NCI-H226 (cell line): ENCODE results near the gene MSI2.
A peak's percentile ranks its signal among the peaks of the same experiment; 100 is the strongest.
"Not testable (repeated sequence)": the region's sequence is repeated elsewhere in the genome, so short reads cannot be mapped to it uniquely, and the experiment has no call there.

ENCODE experiments used
- DNase-seq: peaks from one replicate; pipeline ENCODE4 v3.0.0-alpha.2; 2015

The MSI2 gene

GRCh38 chr17:57294629-57295501, 38.5 kb downstream of the MSI2 start:
- peak; percentile 57 for DNase-seq

- DNase-seq = no peak
These were observed 39.3 kb downstream of the MSI2 start for GRCh38 chr17:57295526-57296023.

DNA sequence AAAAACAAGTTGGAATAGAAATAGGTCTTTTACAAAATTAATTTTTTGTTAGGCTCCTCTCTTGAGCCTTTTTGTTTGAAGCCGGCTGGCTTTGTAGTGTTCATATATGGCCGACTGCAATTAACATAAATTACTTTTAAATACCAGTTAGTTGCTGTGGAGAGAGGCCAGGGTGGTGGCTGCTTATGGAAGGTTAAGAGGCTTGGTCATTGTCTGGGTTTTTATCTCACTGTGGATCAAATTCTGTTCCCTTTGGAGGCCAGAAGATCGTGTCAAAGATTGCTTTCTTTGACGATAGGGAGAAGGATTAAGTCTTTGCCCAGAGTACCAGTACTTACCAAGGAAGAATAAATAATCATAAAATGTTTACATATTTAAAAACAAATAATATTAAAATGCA, 39.9 kb downstream of the MSI2 start:
- no peak for DNase-seq

DNA sequence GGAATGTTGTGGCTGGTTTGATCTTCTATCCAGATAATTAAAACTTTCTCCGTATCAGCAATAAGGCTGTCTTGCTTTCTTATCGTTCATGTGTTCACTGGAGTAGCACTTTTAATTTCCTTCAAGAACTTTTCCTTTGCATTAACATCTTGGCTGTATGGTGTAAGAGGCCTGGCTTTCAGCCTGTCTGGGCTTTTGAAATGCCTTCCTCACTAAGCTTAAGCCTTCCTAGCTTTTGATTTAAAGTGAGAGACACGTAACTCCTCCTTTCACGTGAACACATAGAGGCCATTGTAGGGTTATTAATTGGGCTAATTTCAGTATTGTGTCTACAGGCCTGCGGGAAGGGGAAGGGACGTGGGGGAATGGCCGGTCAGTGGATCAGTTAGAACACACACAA, 42.9 kb downstream of the MSI2 start:
- no peak for DNase-seq

GRCh38 chr17:57300592-57300991, 44.3 kb downstream of the MSI2 start:
- DNase-seq = not testable (repeated sequence)

- DNase-seq = no peak
These were observed 46.6 kb downstream of the MSI2 start for GRCh38 chr17:57302690-57303465.

DNA sequence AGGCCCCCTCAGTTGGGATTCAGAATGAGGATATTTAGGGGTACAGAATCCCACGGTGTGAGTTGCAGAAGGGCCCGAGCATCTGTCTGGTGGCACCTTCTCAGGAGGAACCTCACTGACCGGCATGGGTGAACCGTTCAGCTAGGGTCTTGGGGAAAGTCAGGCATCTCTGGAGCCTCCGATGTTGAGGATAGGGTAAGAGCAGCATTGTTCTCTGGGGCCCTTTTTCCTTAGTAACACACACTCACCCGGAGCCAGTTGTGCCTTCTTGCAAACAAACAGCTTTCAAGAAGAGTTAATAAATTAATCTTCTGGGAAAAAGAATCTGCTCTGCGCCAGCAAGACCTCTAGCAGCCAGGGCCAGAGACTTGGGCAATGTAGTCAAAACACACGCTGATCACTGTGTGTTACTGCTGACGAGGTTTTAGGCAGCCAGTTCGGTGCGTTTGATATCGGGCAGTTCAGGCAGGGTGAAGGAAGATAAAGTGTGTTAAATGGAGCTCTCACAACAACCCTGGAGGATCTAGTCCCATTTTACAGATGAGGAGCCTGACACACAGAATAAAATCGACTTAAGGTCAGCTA, 48.9 kb downstream of the MSI2 start:
- DNase-seq = no peak

DNA sequence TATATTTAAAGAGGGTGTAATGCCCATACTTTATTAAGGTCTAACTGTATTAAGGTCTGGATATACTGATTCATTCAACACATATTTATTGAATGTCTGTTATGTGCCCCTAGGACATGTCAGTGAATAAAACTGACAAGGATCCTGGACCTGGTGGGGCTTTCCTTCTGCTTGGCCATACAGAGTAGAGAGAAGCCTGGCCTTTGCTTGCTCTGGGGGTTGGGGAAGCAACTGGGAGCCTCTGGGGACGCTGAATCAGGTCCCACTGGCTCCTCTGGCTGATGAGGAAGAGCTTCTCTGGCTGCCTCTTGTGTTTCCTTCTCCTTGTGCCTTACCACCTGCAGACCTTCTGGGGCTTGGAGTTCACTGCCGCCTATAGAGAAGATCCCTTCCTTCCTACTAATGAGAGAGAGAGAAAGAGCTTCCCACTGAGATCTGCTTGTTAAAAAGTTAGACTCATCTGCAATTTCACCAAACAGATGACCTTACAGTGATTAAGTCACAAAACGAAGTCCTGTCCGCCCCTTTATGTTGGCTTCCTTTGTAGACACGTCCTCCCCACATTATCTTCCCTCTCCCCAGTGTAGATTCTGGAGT, 49.7 kb downstream of the MSI2 start:
- DNase-seq = no peak

DNA sequence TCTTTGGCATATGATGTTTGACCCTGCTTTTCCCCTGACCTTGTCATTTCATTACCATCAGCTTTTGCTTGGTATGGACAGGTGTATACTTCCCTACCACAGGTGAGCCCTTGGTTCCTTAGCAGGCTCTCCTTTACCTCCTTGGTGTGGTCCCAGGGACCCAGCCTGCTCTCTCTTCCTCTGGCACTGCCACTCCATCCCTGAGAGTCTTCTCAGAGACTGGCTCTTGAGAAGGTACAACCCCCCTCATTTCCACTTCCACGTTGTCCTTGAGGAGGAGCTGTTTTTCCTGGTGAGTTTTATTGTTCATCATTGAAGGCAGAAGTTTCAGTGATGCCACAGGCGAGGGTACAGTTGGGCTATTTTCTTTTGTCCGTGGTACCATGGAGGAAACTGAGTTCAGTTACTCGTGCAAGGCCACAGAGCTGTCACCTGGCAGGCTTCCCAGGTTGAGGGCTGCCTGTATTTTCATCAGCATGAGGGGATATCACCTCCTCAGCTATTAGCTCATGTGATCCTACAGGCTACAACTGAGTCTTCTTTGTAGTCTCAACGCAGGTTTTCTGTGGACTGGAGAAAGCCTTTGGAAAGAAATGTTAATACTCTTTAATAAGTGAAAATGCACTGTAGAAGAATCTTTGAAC, 52.3 kb downstream of the MSI2 start:
- no peak for DNase-seq

DNA sequence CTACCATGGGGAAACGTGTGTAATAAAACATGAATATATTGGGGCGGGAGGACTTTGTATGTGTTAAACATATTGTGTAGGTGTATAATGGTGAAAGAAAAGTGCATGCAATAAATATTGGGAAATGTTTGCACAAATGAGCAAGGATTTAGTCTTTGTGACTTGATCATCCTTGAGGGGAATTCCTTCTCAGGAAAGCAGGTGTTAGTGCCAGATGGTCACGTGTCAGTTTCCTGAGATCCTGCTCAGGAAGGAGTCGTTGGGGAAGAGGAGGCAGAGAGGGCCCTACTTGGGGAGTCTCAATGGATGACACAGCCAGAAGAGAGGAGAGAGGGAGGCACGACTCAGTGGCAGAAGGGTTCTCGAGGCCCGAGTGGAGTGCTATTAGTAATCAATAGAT, 53.2 kb downstream of the MSI2 start:
- no peak for DNase-seq

DNA sequence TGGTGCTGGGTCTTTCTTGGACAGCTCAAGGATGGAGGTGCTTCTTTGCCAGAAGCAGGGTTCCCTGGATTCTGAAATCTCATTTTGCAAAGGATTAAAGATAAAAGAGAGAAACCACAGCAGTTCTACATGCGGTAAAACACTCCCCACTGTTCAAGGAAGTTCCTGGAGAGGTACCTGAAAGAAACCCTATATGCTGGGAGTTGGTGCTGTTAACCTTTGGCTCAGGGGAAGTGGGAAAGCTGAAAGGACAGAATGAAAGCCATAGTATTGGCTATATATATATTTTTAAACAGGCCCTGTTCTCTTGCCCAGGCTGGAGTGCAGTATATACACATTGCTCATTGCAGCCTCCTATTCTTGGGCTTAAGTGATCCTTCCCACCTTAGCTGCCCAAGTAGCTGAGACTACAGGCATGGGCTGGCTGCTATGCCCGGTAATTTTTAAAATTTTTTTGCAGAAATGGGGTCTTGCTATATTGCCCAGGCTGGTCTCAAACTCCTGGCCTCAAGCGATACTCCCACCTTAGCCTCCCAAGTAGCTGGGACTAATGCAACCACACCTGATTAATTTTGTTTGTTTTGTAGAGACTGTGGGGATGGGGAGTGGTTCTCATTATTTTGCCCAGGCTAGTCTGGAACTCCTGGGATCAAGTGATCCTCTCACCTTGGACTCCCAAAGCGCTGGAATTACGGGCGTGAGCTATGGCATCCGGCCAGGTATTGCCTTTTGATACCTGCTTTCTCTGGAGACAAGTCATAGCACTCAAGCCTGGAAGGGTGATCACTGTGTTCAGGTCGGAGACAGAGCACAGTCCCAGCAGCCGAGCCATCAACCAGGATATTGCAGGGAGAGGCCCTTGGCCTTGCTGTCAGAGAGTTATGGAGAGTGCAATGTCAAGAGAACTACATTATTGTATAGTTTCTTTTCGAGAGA, 55.2 kb downstream of the MSI2 start:
- no peak for DNase-seq

DNA sequence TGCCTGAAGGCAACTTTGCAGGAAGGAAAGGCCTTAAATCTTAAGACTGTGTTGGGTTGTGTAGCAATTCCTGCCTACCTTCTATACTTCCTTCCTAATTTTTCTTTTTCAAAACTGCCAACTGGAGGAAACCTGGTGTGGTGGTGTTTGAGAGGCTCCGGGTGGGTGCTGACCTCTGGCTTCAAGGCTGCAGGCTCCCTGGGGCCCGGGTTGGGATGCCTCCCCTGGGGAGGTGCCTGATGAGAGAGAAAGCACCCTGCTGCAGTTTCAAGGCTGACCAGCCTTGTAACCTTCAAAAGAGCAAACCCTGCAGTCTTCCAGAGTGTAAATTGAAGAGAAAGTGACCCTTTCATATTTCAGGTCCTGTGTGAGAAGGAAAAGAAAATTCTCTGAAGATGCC, 55.9 kb downstream of the MSI2 start:
- DNase-seq = no peak

DNA sequence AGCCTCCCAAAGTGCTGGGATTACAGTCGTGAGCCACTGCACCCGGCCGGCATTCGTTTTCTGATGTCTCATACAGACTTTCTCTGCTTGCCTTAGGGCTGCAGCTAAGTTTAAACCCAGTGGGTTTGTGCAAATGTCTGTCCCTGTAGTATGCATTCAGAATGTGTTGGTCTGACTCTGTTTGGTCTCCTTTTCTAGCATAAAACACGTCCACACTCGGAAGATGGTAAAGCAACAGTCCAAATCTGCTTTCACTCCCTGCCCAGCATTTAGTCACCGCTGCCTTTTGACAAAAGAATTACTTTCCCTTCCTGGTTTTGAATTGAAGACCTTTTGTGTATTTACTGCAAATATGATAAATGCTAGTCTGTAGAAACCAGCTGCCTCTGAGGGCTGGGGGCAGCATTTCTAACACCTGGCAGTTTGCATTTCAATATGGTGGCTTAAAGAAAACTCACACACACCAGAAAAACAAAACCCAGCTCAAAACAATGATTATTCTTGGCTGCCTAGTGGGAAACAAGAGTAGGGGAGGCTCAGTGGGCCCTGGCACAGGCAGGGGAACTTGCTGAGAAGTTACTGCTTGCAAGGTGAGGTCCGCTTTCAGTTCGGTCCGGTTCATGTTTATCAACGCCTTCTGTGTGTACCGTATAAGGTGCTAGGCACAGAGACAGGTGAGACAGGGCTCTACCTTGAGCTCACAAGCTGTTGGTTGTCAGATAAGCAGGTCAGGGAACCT, 56.9 kb downstream of the MSI2 start:
- no peak for DNase-seq

DNA sequence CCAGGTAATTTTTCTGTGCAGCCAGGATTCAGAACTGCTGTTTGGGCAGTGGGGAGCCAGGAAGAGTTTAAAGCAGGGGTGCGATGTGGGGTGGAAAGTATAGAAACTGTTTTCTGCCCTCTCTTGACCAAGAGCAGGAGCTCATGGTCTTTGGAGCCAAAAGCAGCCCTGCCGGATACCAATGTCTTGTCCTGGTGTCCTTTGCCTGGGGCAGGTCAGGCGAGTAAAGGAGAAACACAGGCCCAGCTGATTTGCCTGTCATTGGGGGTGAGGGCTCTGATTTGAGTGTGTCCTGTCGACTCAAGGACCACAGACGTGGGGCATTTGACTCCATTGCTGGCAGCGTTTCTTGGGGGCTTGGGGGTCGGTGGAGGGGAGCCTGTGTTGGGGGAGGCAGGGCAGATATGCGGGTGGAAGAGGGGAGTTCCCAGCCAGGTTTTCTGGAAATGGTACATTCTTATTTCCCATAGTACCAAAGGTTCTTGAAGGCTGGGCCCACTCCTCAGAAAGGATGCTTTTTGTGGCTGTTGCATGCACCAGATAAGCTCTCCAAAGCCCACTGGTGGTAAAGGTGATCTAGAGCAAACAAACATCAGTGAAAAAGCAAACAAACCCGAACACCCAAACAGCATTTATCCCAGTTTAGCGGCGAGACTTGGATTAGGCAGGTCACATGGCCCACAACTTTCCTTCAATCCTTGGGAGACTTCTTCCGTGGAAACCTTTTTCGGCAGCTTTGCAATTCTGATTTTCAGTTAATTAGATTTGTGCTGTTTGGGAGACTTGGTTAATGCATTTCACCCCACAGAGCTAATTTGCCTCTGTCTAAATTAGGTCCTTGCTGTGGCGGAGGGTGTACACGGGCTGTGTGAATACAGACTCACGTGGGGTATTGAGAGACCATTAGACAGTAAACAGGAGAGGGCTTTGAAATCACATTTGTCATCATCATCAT, 59.0 kb downstream of the MSI2 start:
- no peak for DNase-seq

- DNase-seq = no peak
These were observed 60.0 kb downstream of the MSI2 start for GRCh38 chr17:57316361-57316760.

- no peak for DNase-seq
These were observed 60.8 kb downstream of the MSI2 start for GRCh38 chr17:57317079-57317478.

DNA sequence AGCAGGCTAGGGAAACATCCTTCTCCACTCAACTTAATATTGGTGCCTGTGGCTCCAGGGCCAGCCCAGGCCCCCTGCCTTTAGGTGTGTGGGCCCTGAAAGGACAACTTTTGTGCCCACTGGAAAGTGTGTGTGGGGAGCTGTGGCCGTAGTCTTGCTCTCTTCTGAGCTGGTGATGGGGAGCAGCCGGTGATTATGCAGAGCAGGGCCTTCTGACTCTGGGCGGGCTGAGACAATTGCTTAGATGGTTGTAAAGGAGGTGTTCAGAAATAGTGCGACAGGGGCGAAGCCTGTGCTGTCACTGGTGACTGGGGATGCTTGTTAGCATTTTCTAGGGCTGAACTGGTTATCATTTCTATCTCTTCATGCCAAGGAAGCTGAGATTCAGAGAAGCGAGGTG, 62.6 kb downstream of the MSI2 start:
- no peak for DNase-seq

DNA sequence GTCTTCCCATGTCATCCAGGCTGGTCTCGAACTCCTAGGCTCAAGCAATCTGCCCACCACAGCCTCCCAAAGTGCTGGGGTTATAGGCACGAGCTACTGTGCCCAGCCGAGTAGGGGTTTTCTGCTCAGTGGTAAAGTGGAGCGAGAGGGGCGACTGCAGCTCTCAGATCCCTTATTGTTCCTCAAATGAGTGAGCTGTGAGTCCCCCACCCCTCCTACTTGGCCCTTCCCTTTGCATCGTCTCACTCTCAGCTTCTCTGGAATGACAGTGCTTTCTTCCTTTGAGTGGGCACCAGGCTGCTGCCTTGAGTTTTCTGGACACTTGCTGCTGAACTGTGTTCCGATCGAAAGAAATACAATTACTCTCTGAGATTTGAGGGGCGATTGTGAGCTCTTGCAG, 63.5 kb downstream of the MSI2 start:
- DNase-seq = no peak

- no peak for DNase-seq
These were observed 67.1 kb downstream of the MSI2 start for GRCh38 chr17:57323391-57323790.

- DNase-seq = no peak
These were observed 67.7 kb downstream of the MSI2 start for GRCh38 chr17:57324060-57324459.
